Astrocyte of the cerebellum (primary cell): Measurements from ENCODE around the gene SNX3.
"Not testable (repeated sequence)": the region's sequence is repeated elsewhere in the genome, so short reads cannot be mapped to it uniquely, and the experiment has no call there.

Experiments
- DNase-seq: peaks from one replicate; pipeline ENCODE4 v3.0.0-alpha.2; 2011; ENCODE audit warnings: low read depth
- H3K4me3 ChIP-seq: 2 replicates; pipeline ENCODE4 v1.5.1; 2011; ENCODE audit warnings: mild to moderate bottlenecking, low read depth, low read length, moderate library complexity
- CTCF ChIP-seq: IDR thresholded peaks from 2 replicates; pipeline ENCODE4 v1.5.1; 2012; ENCODE audit warnings: low read length, low read depth, moderate library complexity, mild to moderate bottlenecking; ENCODE audit errors: missing control alignments
- in situ Hi-C: cut with HindIII; loops from 2 replicates; pipeline ENCODE4 v1.10.0; 2017; ENCODE audit warnings: low sequenced_read_pairs

The SNX3 gene

GRCh38 chr6:108251252-108251651 is 9.6 kb downstream of the SNX3 start:
- H3K4me3 ChIP-seq, result no peak overlapping the region
- in situ Hi-C loops, result no loop called here
- no peak for DNase-seq

DNA sequence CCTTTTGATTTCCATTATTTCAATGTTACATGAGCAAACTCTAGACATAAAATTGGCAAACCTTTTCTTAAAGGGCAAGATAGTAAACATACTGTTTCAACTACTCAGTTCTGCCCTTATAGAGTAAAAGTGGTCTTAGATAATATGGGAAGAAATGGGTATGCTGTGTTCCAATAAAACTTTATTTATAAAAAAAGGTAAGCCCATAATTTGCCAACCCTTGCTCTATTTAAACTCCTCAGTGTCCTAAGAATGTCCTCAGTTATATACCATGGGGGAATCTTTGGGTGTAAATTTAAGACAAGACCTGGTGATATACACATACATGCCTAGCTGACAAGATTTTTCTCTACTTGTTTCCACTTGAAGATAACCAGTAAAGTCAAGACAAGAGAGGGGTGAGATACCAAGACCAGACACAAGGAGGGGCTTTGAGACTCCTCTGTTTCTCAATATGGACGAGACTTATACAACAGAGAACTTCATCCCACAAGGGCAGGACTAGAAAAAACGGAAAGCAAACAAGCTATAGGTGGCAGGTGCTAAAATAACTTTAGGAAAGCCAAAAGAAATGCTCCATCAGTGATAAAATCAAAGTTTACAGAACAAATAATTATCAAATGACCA is 10.5 kb downstream of the SNX3 start:
- no peak for DNase-seq
- in situ Hi-C loops, result no loop called here
- H3K4me3 ChIP-seq, result no peak overlapping the region
- peak; percentile 46 for TF ChIP-seq CTCF

More at GRCh38 chr6:108251252-108251651, 9.6 kb downstream of the SNX3 start:
- no peak for TF ChIP-seq CTCF

DNA sequence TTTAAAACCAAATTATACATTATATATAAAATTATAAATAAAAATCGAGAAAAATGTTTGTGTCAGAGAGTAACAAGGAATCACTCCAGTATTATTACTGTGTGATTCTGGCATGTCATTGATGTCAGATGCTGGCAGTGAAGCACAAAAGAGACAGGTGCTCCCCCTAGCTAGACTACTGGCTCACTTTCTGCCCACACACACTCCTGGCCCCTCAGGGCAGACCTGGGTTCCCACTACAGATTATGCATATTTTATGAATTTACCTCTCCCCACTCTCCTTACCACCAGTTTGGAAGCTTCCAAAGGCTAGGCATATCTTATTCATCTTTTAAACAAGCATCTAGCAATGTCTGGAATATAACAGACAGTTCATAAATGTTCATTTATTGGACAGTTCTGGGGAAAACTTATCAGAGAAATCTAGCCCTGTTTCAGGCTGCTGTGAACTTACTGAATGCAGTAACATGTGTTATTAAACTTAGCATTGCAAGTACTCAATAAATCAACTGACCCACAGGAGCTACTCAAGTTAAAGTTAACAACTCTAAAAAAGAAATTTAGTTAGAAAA is 12.8 kb downstream of the SNX3 start:
- in situ Hi-C loops, result no loop called here
- no peak for TF ChIP-seq CTCF
- no peak for DNase-seq
- no peak overlapping the region for H3K4me3 ChIP-seq

DNA sequence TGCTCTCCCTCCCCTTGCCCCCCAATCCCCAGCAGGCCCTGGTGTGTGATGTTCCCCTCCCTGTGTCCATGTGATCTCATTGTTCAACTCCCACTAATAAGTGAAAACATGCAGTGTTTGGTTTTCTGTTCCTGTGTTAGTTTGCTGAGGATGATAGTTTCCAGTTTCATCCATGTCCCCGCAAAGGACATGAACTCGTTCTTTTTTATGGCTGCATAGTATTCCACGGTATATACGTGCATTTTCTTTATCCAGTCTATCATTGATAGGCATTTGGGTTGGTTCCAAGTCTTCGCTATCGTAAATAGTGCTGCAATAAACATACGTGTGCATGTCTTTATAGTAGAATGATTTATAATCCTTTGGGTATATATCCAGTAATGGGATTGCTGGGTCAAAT is 15.7 kb downstream of the SNX3 start:
- not testable (repeated sequence) for DNase-seq

GRCh38 chr6:108243836-108244235 is 17.0 kb downstream of the SNX3 start:
- H3K4me3 ChIP-seq, result no peak overlapping the region
- in situ Hi-C loops, result no loop called here
- no peak for TF ChIP-seq CTCF
- no peak for DNase-seq

More for the DNA sequence above, 15.7 kb downstream of the SNX3 start:
- H3K4me3 ChIP-seq, in situ Hi-C loops: not testable (repeated sequence)

GRCh38 chr6:108242721-108243120 is 18.1 kb downstream of the SNX3 start:
- in situ Hi-C loops, result no loop called here
- no peak for DNase-seq

More at GRCh38 chr6:108242721-108243120, 18.1 kb downstream of the SNX3 start:
- TF ChIP-seq CTCF, result no peak
- no peak overlapping the region for H3K4me3 ChIP-seq
